GM23248 (cell line): Measurements from ENCODE around the gene PARK7.

Experiments
- EZH2 ChIP-seq: fragments of 200-600 bp; sonication (generic); IDR thresholded peaks from 2 replicates; pipeline ENCODE4 v1.6.1; 2018; ENCODE audit warnings: antibody characterized with exemption, mild to moderate bottlenecking; ENCODE audit not compliant: insufficient read depth, poor library complexity, severe bottlenecking
- EZH2phosphoT487 ChIP-seq: fragments of 200-600 bp; sonication (generic); IDR thresholded peaks from 2 replicates; pipeline ENCODE4 v1.6.1; 2018; ENCODE audit warnings: antibody characterized with exemption, moderate library complexity, mild to moderate bottlenecking, low read depth; ENCODE audit not compliant: insufficient read depth

DNA sequence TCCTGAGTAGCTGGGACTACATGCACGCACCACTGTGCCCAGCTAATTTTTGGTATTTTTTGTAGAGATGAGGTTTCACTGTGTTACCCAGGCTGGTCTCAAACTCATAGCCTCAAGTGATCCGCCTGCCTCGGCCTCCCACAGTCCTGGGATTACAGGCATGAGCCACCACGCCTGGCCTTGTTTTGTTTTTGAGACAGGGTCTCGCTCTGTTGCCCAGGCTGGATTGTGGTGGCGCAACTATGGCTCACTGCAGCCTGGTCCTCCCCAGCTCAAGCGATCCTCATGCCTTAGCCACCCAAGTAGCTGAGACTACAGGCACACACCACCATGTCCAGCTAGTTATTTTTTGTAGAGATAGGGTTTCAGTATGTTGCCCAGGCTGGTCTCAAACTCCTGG is 26.0 kb downstream of the PARK7 start:
- TF ChIP-seq EZH2phosphoT487 (no peak), EZH2 (no peak)
